HuH-7.5 (cell line): Measurements from ENCODE around the gene SLC5A1.

Experiments used
- DNase-seq: peaks from one replicate; pipeline ENCODE4 v3.0.0; 2011; ENCODE audit warnings: low spot score

SLC5A1 gene

DNA sequence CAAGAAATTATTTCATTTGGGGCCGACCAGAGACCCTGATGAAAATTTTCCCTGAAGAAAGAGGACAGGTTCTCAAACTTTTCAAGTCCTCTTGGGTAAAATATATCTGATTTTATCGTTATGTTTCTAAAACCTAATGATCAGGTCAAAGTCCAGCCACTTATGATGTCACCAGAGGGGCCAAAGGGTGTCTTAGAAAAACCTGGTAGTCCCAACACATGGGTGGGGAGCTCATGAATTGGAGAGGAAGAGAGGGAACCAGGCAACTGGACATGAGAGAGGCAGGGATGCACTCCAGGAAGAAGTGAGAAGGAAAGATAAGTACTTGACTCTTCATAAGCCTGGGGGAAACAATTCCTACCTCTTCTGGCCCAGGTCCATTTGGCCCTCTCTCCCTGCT is 9.2 kb downstream of the SLC5A1 start:
- no peak for DNase-seq

GRCh38 chr22:32052936-32053791 is 10.1 kb downstream of the SLC5A1 start:
- no peak for DNase-seq

- DNase-seq, result no peak
Measured at GRCh38 chr22:32055069-32055468, 12.0 kb downstream of the SLC5A1 start.

DNA sequence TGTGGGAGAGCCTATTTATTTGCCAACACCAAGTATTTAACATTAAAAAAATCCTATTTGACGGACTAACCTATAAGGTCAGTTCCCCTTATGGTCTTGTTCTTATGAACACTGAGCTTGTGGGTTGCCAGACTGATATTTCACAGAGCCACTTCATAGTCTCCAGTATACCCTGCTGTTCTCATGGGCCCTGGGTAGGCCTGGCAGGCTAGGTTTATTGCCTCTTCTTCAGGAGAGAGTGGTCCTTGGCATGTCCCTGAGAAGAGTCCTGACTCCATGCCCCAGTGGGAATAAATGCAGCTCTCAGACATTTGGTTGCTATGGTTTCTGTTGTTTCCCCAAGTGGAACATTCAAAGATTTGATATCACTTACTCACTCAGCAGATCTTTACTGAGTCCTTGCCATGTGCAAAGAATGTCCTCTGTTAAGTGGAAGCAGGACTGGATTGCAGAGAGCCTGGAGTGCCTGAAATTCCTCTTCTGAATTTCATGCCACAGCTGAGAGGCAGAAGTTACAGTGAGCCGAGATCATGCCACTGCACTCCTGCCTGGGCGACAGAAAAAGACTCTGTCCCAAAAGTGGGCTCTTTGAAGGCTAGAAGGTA is 15.7 kb downstream of the SLC5A1 start:
- no peak for DNase-seq

DNA sequence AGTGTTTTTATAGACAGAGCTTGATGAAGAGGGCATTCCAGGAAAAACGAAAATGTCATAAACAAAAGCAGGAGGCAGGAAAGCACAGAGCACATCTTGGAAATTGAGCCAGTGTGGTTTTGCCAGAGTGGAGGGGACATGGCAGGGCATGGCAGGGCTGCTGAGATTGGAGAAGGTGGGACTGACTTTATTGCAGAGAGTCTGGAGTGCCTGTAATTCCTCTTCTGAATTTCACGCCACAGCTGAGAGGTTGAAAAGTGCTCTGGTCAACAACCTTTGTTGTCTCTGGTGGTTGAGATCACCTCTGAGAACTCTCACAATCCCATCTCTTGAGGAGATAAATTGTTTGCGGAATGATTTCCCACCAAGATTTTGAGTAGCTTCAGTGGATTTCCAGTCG is 16.4 kb downstream of the SLC5A1 start:
- DNase-seq, result no peak

GRCh38 chr22:32063701-32064100 is 20.6 kb downstream of the SLC5A1 start:
- no peak for DNase-seq

GRCh38 chr22:32066820-32067219 is 23.8 kb downstream of the SLC5A1 start:
- DNase-seq, result no peak

DNA sequence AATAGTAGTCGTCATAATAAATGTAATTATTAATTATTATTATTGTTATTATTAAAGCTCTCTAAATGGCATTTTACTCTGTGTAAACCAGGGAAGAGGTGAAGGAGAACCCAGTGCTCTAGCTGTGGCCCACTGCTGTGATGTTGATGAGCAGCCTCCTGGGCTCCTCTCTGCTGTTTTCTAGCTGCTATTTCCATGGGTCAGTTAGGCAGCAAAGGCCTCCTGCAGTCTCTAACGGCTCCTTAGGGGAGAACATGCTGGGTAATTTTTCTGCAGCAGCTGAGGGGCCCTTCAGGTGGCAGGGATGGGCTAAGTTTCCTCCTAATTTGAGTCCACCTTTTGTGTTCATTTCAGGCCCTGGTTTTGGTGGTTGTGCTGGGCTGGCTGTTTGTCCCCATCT is 24.6 kb downstream of the SLC5A1 start:
- no peak for DNase-seq

DNA sequence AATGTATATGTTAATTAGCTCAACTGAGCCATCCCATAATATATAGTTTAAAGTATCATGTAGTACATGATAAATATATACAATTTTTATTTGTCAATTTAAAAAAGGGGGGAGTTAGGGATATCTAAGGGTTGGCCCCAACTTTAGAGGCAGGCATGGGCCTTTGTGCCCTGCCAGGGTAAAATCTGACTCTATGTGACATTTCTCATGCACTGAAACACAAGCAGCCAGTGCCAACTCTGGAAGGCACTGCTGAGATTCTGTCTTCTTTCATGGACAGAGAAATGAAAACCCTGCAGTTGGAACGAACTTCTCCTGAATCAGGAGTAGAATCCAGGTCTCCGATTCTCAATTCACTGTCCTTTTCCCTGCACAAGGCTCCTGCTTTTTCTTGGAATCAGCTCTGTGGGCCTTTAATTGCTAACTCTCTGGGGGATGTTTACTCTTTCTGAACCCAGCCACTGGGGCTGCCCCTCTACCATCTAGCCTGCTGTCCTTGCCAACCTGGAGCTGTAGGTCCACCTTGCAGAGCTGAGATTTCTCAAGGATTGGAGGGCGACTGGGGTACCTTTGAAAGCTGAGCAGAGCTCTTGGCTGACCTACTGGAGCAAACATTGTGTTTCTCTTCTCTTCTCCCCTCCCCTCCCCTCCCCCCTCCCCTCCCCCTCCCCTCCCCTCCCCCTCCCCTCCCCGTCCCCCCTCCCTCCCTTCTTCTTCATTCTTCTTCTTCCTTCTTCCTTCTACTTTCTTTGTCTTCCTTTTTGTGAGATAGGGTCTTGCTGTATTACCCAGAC is 26.7 kb downstream of the SLC5A1 start:
- no peak for DNase-seq

- DNase-seq, result no peak
Measured at GRCh38 chr22:32073262-32073661, 30.2 kb downstream of the SLC5A1 start.

GRCh38 chr22:32073823-32074380 is 30.8 kb downstream of the SLC5A1 start:
- DNase-seq, result no peak

DNA sequence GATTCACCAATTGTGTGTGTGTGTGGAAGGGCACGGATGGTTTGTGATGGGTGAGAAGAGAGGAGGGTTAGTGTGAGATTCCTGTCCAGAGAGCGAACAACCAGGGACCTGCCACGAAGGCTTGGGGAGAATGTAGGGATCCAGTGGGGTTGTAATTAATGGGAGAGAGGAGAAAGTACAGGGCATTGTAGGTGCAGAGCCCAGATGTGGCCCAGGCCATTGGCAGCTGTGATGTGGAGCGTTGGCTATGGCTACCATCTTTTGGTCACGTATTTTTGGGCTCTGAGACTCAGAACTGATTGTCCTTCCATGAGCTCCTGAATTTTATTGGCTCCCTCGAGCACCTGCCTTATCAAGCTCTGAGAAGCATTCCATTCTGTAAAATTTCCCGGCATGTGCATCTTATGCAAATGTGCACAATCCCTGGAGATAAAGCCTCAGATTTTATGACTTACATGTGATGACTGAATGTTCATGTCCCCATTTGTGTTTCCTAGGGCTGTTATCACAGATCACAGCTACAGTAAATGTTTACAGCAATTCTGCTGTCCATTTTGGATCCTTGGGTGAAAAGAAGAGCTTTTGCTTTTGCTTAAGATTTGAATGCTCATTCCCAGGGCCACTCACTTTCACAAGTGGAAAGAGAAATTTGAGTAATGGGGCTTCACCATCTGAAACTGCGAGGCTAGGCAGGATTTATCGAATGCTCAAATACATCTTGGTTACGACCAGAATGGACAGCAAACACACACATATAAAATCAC is 33.1 kb downstream of the SLC5A1 start:
- DNase-seq, result no peak

- DNase-seq, result no peak
Measured at GRCh38 chr22:32076761-32077084, 33.7 kb downstream of the SLC5A1 start.

GRCh38 chr22:32077151-32077550 is 34.1 kb downstream of the SLC5A1 start:
- no peak for DNase-seq

GRCh38 chr22:32079130-32080089 is 36.3 kb downstream of the SLC5A1 start:
- no peak for DNase-seq

- DNase-seq, result peak; percentile 20
Measured at GRCh38 chr22:32080904-32081303, 37.8 kb downstream of the SLC5A1 start.

DNA sequence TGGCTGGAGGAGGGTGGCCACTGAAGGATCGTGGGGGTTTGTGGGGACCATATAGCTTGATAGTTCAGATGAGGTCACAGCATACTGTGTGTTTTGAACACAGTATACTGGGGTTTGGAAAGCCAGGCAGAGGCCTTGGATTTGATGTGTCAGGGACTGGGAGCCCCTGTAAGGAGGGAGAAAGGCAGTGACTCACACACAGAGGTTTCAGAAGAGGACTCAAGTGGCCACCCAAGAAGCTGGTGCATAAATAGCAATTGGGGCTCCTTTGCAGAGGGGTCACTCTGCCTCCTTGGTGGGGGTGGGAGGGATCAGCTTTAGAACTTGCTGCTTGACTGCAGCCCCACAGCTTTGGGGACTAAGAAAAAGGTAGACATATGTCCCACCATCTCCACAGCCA is 39.3 kb downstream of the SLC5A1 start:
- no peak for DNase-seq

DNA sequence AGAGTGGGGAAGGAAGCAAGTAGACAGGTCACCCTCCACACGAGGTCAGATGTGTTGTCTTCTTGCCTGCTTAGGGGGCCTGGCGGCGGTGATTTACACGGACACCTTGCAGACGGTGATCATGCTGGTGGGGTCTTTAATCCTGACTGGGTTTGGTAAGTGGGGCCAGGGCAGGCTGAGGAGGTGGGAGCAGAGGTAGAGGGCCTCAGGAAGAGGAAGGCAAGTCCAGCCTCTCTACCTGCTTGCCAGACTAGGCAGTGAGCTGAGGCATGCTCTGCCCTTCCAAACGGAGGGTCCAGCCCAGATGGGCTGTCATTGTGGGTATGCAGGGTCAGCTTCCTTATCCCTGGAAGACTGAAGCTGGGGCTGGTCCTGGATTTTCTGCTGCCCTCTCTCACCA is 39.9 kb downstream of the SLC5A1 start:
- no peak for DNase-seq

- DNase-seq, result no peak
Measured at GRCh38 chr22:32083814-32084213, 40.8 kb downstream of the SLC5A1 start.

GRCh38 chr22:32088084-32088483 is 45.0 kb downstream of the SLC5A1 start:
- DNase-seq, result no peak

GRCh38 chr22:32097018-32097417 is 54.0 kb downstream of the SLC5A1 start:
- DNase-seq, result no peak
